GM10266 (cell line): ENCODE data around the gene TRPM8.

Experiments
- DNase-seq: peaks from one replicate; pipeline ENCODE4 v3.0.0; 2012; ENCODE audit errors: extremely low spot score
- CTCF ChIP-seq: IDR thresholded peaks from 2 replicates; pipeline ENCODE4 v1.5.1; 2012; ENCODE audit warnings: mild to moderate bottlenecking, low read depth; ENCODE audit not compliant: control insufficient read depth, insufficient read depth; ENCODE audit errors: missing control alignments

TRPM8 gene

GRCh38 chr2:234031207-234031606 is 114.0 kb downstream of the TRPM8 start:
- no peak for TF ChIP-seq CTCF
- DNase-seq: no peak

DNA sequence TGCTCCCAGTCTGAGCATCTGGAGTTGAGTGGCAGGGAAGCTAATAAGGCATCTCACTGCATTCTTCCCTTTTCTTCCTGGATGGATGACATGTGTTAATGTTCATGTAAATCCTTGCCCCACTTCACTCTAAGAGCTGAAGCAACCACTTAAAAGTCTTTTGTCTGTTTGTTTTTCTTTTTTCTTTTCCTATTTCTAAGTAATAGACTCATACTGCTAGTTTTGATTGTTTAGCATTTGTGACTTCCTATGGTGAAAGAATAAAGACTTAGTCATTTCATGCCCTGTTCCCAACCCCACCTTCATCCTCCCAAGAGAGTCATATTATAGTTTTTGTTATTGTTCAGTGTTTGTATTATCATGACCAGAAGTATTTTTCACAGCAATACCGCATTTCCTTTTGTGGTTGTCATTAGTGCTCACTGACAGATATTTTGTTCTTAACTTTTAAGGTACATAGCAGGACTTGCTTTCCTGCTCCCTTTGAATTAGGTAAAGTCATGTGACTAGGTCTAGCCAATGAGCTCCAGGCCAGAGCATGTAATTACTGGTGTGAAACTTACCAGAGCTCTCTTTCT is 115.2 kb downstream of the TRPM8 start:
- DNase-seq: no peak
- no peak for TF ChIP-seq CTCF

DNA sequence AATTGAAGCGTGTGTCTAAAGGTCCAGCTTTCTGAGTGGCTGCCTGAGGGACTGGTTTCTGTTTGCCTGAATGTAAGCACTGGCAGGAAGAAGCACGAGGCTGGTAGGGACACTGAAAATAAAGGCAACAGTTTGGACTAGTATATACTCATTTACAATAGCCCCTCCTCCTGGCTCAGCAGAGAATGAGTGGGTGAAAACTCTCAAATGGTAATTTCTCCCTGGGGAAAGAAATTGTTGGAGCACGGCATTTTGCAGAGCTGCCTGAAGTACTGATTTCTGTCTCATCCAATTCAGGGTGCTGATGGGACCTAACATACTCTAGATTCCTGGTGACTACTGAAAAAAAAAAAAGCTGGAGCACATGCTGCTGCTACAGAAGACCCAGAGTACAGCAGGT is 116.0 kb downstream of the TRPM8 start:
- no peak for TF ChIP-seq CTCF
- no peak for DNase-seq

- TF ChIP-seq CTCF: no peak
- DNase-seq: no peak
Observed at GRCh38 chr2:234033885-234034284, 116.7 kb downstream of the TRPM8 start.

DNA sequence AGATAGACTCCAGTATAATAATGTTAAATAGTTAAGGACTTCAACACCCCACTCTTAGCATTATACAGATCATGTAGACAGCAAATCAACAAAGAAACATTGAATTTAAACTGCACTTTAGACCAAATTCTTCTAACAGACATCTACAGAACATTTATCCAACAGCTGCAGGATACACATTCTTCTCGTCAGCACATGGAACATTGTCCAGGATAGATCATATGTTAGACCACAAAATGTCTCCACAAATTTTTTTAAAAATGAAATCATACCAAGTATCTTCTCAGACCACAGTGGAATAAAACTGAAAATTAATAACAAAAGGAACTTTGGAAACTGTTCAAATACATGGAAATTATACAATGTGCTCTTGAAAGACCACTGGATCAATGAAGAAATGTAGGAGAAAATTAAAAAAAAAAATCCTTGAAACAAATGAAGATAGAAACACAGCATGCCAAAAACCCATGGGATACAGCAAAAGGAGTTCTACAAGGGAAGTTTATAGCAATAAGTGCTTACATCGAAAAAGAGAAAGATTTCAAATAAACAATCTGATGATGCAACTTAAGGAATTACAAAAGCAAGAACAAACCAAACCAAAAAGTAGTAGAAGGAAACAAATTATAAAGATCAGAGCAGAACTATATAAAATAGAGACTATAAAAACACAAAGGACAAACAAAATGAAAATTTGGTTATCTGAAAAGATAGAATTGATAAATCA is 121.1 kb downstream of the TRPM8 start:
- TF ChIP-seq CTCF: no peak
- DNase-seq: no peak

- TF ChIP-seq CTCF: no peak
- no peak for DNase-seq
Observed at GRCh38 chr2:234044157-234044556, 127.0 kb downstream of the TRPM8 start.

GRCh38 chr2:234046521-234046920 is 129.3 kb downstream of the TRPM8 start:
- no peak for TF ChIP-seq CTCF
- DNase-seq: no peak
